Testis (tissue), 2 donors: ENCODE data around the gene C10orf67.

Experiments
- CTCF ChIP-seq, 3 experiments: fragments of 450-650 bp in 2 of 3; fragments of 200-600 bp in 1 of 3; sonication (generic) in 1 of 3; IDR thresholded peaks; one replicate each; pipeline ENCODE4 v1.5.1; 2016 to 2019; ENCODE audit warnings: antibody characterized with exemption in 3 of 3, mild to moderate bottlenecking in 2 of 3, moderate library complexity in 1 of 3
- POLR2A ChIP-seq: fragments of 450-650 bp; IDR thresholded peaks from one replicate; pipeline ENCODE4 v1.6.1; 2017; ENCODE audit warnings: antibody characterized with exemption, mild to moderate bottlenecking, moderate library complexity

- TF ChIP-seq CTCF (IDR thresholded peaks at IDR 0.05) (no peak), POLR2A (no peak)
These were observed 157.9 kb downstream of the C10orf67 start for GRCh38 chr10:23186697-23187096.
